Measurements from ENCODE around the gene CXCL9. TPM values are rescaled to one million over a fixed set of nuclear protein-coding genes. Genes with fewer than 3 reads are reported as not detected.
A peak's percentile ranks its signal among the peaks of the same experiment; 100 is the strongest.

CXCL9 gene
- total RNA-seq, 6 donors from 2014 or later: 0.89 to 6.6 (median 1.3) TPM; not detected in 1

DNA sequence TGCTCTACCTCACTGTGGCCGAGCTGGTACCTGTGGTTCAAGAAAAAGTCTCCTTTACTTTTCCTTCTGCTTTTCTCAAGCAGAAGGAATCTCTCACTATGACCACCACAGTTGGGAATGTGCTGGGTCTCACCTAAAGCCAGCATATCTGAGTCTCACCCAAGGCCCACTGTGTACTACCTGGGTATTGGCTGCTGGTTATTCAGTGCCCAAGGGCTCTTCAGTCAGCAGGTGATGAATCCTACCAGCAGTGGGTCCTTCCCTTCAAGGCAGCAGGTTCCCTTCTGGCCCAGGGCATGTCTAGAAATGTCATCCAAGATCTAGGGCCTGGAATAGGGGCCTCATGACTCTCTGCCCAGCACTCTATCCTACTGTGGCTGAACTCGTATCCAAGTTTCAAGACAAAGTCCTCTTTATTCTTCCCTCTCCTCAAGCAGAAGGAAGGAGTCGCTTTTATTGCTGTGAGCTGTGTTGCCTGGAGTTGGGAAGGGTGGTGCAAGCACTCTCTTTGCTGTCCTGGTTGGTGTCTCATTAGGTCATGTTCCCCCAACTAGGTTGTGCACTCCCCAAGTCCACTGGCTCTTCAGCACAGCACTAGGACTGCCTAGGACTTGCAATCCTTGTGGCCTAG, 9.9 kb upstream of the CXCL9 start:
- WGBS, 2 donors: 90 to 91% methylated on average over 3 of the region's 3 CpGs
- Histone ChIP-seq H3K4me3 (no peak overlapping the region), H3K27ac (no peak overlapping the region), H3K9me3 (no peaks in the 10 kb centered on the region), H3K27me3 (no peaks in the 10 kb centered on the region), H3K4me1 (peaks cover 0 to 5% (median under 1%) of the 10 kb centered on the region in 4 donors), H3K36me3 (no peaks in the 10 kb centered on the region)
- ATAC-seq (ENCODE audit: low FRiP score in 2 of 2): no peak
- no peak for DNase-seq
- TF ChIP-seq POLR2AphosphoS5 (IDR thresholded peaks at IDR 0.05) (no peak), EP300 (IDR thresholded peaks at IDR 0.05) (no peak), POLR2A (IDR thresholded peaks at IDR 0.05) (no peak)
- TF ChIP-seq, protein P1, sequence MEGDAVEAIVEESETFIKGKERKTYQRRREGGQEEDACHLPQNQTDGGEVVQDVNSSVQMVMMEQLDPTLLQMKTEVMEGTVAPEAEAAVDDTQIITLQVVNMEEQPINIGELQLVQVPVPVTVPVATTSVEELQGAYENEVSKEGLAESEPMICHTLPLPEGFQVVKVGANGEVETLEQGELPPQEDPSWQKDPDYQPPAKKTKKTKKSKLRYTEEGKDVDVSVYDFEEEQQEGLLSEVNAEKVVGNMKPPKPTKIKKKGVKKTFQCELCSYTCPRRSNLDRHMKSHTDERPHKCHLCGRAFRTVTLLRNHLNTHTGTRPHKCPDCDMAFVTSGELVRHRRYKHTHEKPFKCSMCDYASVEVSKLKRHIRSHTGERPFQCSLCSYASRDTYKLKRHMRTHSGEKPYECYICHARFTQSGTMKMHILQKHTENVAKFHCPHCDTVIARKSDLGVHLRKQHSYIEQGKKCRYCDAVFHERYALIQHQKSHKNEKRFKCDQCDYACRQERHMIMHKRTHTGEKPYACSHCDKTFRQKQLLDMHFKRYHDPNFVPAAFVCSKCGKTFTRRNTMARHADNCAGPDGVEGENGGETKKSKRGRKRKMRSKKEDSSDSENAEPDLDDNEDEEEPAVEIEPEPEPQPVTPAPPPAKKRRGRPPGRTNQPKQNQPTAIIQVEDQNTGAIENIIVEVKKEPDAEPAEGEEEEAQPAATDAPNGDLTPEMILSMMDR (IDR thresholded peaks at IDR 0.05): no peak

DNA sequence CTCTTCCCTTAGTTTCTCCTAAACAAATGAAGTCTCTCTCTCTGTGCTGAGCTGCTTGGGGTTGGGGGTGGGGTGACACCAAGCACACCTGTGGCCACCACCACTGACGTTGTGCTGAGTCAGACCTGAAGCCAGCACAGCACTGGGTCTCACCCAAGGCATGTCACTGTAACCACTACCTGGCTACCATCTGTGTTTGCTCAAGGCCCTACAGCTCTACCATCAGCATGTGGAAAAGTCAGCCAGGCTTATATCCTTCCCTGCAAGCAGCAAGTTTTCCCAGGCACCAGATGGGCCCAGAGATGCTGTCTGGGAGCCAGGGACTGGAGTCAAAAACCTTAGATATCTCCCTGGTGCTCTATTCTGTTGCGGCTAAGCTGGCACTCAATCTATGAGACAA, 9.1 kb upstream of the CXCL9 start:
- ATAC-seq (ENCODE audit: low FRiP score in 2 of 2) (no peak), DNase-seq (no peak)
- 86 to 88% methylated on average over 2 of the region's 2 CpGs for WGBS, 2 donors
- peaks cover 0 to 6% (median 5%) of the 10 kb centered on the region in 4 donors for H3K4me1 ChIP-seq
- no peak overlapping the region for H3K27ac ChIP-seq
- no peak overlapping the region for H3K4me3 ChIP-seq
- TF ChIP-seq POLR2AphosphoS5 (IDR thresholded peaks at IDR 0.05): no peak
- TF ChIP-seq, protein P1 (IDR thresholded peaks at IDR 0.05): no peak
- no peak for TF ChIP-seq EP300 (IDR thresholded peaks at IDR 0.05)
- no peak for TF ChIP-seq POLR2A (IDR thresholded peaks at IDR 0.05)
- no peaks in the 10 kb centered on the region for H3K9me3 ChIP-seq
- no peaks in the 10 kb centered on the region for H3K27me3 ChIP-seq
- H3K36me3 ChIP-seq: no peaks in the 10 kb centered on the region

DNA sequence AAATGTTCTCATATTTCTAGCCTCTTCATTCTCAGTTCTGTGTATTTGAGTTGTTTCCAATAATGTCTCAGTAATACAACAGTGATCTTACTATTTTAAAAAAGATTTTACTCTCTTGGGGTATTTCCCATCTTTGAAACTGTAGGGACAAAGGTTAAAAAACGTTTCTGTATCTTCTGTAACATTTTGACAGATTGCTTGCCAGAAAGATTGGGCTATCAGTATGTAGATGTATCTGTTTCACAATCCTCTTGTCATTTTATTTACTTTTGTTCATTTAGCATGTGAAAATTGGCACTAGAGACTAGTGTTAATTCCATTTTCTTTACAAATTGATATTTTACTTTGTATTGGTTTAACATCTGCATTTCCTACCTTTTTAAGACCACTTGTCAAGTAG, 6.2 kb upstream of the CXCL9 start:
- H3K4me1 ChIP-seq: peaks cover 0 to 6% (median 5%) of the 10 kb centered on the region in 4 donors
- 26 to 27% methylated on average over 1 of the region's 1 CpG for WGBS, 2 donors
- H3K27ac ChIP-seq: no peak overlapping the region
- H3K4me3 ChIP-seq: no peak overlapping the region
- no peaks in the 10 kb centered on the region for H3K27me3 ChIP-seq
- TF ChIP-seq, protein P1 (IDR thresholded peaks at IDR 0.05): no peak
- TF ChIP-seq POLR2AphosphoS5 (IDR thresholded peaks at IDR 0.05): no peak
- no peak for TF ChIP-seq POLR2A (IDR thresholded peaks at IDR 0.05)
- no peak for TF ChIP-seq EP300 (IDR thresholded peaks at IDR 0.05)
- no peaks in the 10 kb centered on the region for H3K36me3 ChIP-seq
- no peaks in the 10 kb centered on the region for H3K9me3 ChIP-seq
- DNase-seq (no peak), ATAC-seq (ENCODE audit: low FRiP score in 2 of 2) (no peak)

DNA sequence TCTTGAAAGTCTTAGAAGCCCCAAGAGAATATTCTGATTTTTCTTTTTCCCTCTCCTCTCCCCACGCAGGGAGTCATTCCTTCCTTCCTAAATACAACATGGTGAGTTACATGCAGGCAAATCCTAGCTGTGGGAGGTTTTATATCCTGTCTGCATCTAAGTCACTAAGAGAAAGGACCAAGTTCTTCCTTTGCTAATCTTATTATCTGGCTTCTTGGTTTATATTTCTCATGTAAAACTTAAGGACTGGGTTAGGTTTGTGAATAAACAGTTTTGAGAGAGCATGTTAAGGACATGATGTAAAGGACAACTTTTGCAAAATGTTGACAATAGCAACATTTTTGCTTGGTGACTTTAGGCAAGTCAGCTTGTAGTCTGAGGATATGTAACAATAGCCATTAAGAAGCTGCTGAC, 5.1 kb upstream of the CXCL9 start:
- H3K4me3 ChIP-seq: no peak overlapping the region
- no peak for DNase-seq
- H3K36me3 ChIP-seq: no peaks in the 10 kb centered on the region
- TF ChIP-seq EP300 (IDR thresholded peaks at IDR 0.05) (no peak), POLR2A (IDR thresholded peaks at IDR 0.05) (no peak), POLR2AphosphoS5 (IDR thresholded peaks at IDR 0.05) (no peak)
- TF ChIP-seq, protein P1 (IDR thresholded peaks at IDR 0.05): no peak
- peaks cover 0 to 6% (median 5%) of the 10 kb centered on the region in 4 donors for H3K4me1 ChIP-seq
- 38 to 48% methylated on average over 1 of the region's 1 CpG for WGBS, 2 donors
- peak overlapping the region in 2 of 4 donors; percentile 1 to 61 for H3K27ac ChIP-seq
- no peaks in the 10 kb centered on the region for H3K9me3 ChIP-seq
- H3K27me3 ChIP-seq: no peaks in the 10 kb centered on the region
- peak in 1 of 2 donors; percentile 25 for ATAC-seq (ENCODE audit: low FRiP score in 2 of 2)
